IMR-90 (cell line): ENCODE measurements around the gene IER5. TPM values are rescaled to one million over a fixed set of nuclear protein-coding genes. Genes with fewer than 3 reads are reported as not detected.

Source experiments
- ATAC-seq: fragments of 200-7000 bp; cut with Tn5 transposase; 2 replicates; pipeline ENCODE4 v1.9.1; 2020; ENCODE audit warnings: low read depth, mild to moderate bottlenecking, moderate library complexity
- BruUV-seq: library from RNA; stranded (reverse); fragments of 400-500 nt; replicated peaks from 2 replicates; lab custom pipeline; 2021; lab: Mats Ljungman, UMichigan
- CTCF ChIA-PET: fragments of 300-600 bp; formaldehyde crosslinking; extraction: SDS; loops from one replicate; lab custom pipeline; 2021; ENCODE audit warnings: antibody characterized with exemption; lab: Yijun Ruan, JAX
- POLR2A ChIA-PET: fragments of 300-600 bp; sonication (Branson Sonifier 250); formaldehyde crosslinking; loops from one replicate; lab custom pipeline; 2022; ENCODE audit warnings: antibody characterized with exemption; ENCODE audit not compliant: unreplicated experiment; lab: Charles Lee
- DNase-seq: peaks from one replicate; pipeline ENCODE4 v3.0.0; 2013
- H2AFZ ChIP-seq: replicated peaks from 2 replicates; pipeline ENCODE3; 2013; ENCODE audit warnings: low read length, mild to moderate bottlenecking; ENCODE audit not compliant: poor library complexity
- H2AK5ac ChIP-seq: 2 replicates; pipeline ENCODE4 v1.6.1; 2013; ENCODE audit warnings: low read depth, low read length, inconsistent platforms
- H2AK9ac ChIP-seq: replicated peaks from 2 replicates; pipeline ENCODE3; 2013; ENCODE audit warnings: mild to moderate bottlenecking, low read depth, low read length, moderate library complexity; ENCODE audit not compliant: poor library complexity
- H2BK120ac ChIP-seq: 2 replicates; pipeline ENCODE4 v1.6.1; 2013; ENCODE audit warnings: low read depth, low read length, inconsistent platforms
- H2BK15ac ChIP-seq: 3 replicates; pipeline ENCODE4 v1.6.1; 2013; ENCODE audit warnings: low read depth, low read length, inconsistent platforms
- H2BK20ac ChIP-seq: 2 replicates; pipeline ENCODE4 v1.6.1; 2013; ENCODE audit warnings: low read depth, mild to moderate bottlenecking, inconsistent platforms, low read length, moderate library complexity
- H2BK5ac ChIP-seq: 2 replicates; pipeline ENCODE4 v1.6.1; 2013; ENCODE audit warnings: mild to moderate bottlenecking, low read depth, low read length, inconsistent platforms; ENCODE audit not compliant: poor library complexity, severe bottlenecking
- H3K14ac ChIP-seq: replicated peaks from 2 replicates; pipeline ENCODE4 v1.6.1; 2013; ENCODE audit warnings: low read depth, low read length, inconsistent platforms
- H3K18ac ChIP-seq: 2 replicates; pipeline ENCODE4 v1.6.1; 2013; ENCODE audit warnings: low read depth, low read length, control low read depth
- H3K23ac ChIP-seq: 2 replicates; pipeline ENCODE4 v1.6.1; 2013; ENCODE audit warnings: low read depth, low read length, inconsistent platforms
- H3K27ac ChIP-seq: 2 replicates; pipeline ENCODE4 v1.5.1; 2013; ENCODE audit warnings: mild to moderate bottlenecking, control low read depth, low read length; ENCODE audit not compliant: insufficient read depth
- H3K27me3 ChIP-seq: 2 replicates; pipeline ENCODE4 v1.6.1; 2013; ENCODE audit warnings: low read length; ENCODE audit not compliant: control insufficient read depth, insufficient read depth
- H3K36me3 ChIP-seq: 2 replicates; pipeline ENCODE4 v1.6.1; 2013; ENCODE audit warnings: low read length, mixed read lengths; ENCODE audit not compliant: control insufficient read depth, insufficient read depth
- H3K4ac ChIP-seq: 2 replicates; pipeline ENCODE4 v1.6.1; 2013; ENCODE audit warnings: low read depth, low read length, inconsistent platforms
- H3K4me1 ChIP-seq: 2 replicates; pipeline ENCODE4 v1.6.1; 2013; ENCODE audit warnings: low read length, mixed read lengths; ENCODE audit not compliant: control insufficient read depth, insufficient read depth
- H3K4me2 ChIP-seq: 2 replicates; pipeline ENCODE4 v1.6.1; 2013; ENCODE audit warnings: low read depth, mild to moderate bottlenecking, control low read depth, low read length, moderate library complexity
- H3K4me3 ChIP-seq: 2 replicates; pipeline ENCODE4 v1.5.1; 2013; ENCODE audit warnings: low read depth, mild to moderate bottlenecking, control low read depth, low read length, moderate library complexity; ENCODE audit not compliant: insufficient read depth
- H3K56ac ChIP-seq: 2 replicates; pipeline ENCODE4 v1.6.1; 2013; ENCODE audit warnings: low read length, inconsistent platforms; ENCODE audit not compliant: insufficient read depth; ENCODE audit errors: extremely low read depth
- H3K79me1 ChIP-seq, 2 experiments: 2 replicates each; pipeline ENCODE4 v1.6.1; 2013; ENCODE audit warnings: low read length in 2 of 2, inconsistent platforms in 1 of 2, low read depth in 1 of 2
- H3K9ac ChIP-seq: 2 replicates; pipeline ENCODE4 v1.6.1; 2013; ENCODE audit warnings: low read depth, low read length, control low read depth
- H3K9me1 ChIP-seq: 2 replicates; pipeline ENCODE4 v1.6.1; 2013; ENCODE audit warnings: low read length, inconsistent platforms; ENCODE audit not compliant: insufficient read depth
- H3K9me3 ChIP-seq: 2 replicates; pipeline ENCODE4 v1.6.1; 2013; ENCODE audit warnings: low read length; ENCODE audit not compliant: control insufficient read depth, insufficient read depth
- H4K20me1 ChIP-seq: 2 replicates; pipeline ENCODE4 v1.6.1; 2013; ENCODE audit warnings: low read length, inconsistent platforms; ENCODE audit not compliant: insufficient read depth
- H4K5ac ChIP-seq: 2 replicates; pipeline ENCODE4 v1.6.1; 2013; ENCODE audit warnings: mild to moderate bottlenecking, low read depth, low read length, control low read depth
- H4K8ac ChIP-seq, 2 experiments: 2 replicates each; pipeline ENCODE4 v1.6.1; 2013; ENCODE audit warnings: low read depth in 2 of 2, low read length in 2 of 2, control low read depth in 1 of 2, inconsistent platforms in 1 of 2
- H4K91ac ChIP-seq: 2 replicates; pipeline ENCODE4 v1.6.1; 2013; ENCODE audit warnings: low read depth, low read length, inconsistent platforms; ENCODE audit not compliant: insufficient read depth
- BHLHE40 ChIP-seq: fragments of 150-350 bp; IDR thresholded peaks from 2 replicates; pipeline ENCODE4 v1.6.1; 2016; ENCODE audit warnings: mild to moderate bottlenecking, low read depth, low read length
- RCOR1 ChIP-seq: IDR thresholded peaks from 2 replicates; pipeline ENCODE4 v1.6.1; 2012; ENCODE audit warnings: mild to moderate bottlenecking, low read length, improper control_type of control experiment; ENCODE audit not compliant: insufficient replicate concordance
- WGBS, 2 experiments: methylation state at CpG; one replicate each; pipeline versions ENCODE4 v1.1.5 to v1.1.7; 2013; ENCODE audit warnings: missing lambda C conversion rate in 2 of 2; ENCODE audit not compliant: insufficient read length in 1 of 2; ENCODE audit errors: extremely low coverage in 2 of 2; 5-methylcytosine and 5-hydroxymethylcytosine counted together
- dilution Hi-C: fragments of 300-500 bp; cut with HindIII; formaldehyde crosslinking; loops from one replicate; pipeline ENCODE4 v1.14.3; 2018; ENCODE audit warnings: low sequenced_read_pairs; ENCODE audit not compliant: unreplicated experiment
- in situ Hi-C: fragments of 300-500 bp; cut with MboI; formaldehyde crosslinking; loops from 3 replicates; pipeline ENCODE4 v1.14.3; 2019; ENCODE audit warnings: low sequenced_read_pairs, inconsistent platforms, mixed read lengths
- intact Hi-C: fragments of 100-400 bp; cut with micrococcal nuclease; formaldehyde crosslinking; loops from 2 replicates; pipeline ENCODE4 v1.10.0; 2022
- polyA plus RNA-seq, 3 experiments: library from polyadenylated mRNA; depleted of rRNA; stranded (reverse); fragments of >200 nt; gene quantifications; 2 replicates each; pipeline ENCODE4 v1.2.3, GENCODE V29; 2012; ENCODE audit warnings: low replicate concordance in 1 of 3
- total RNA-seq: library from RNA; depleted of rRNA; stranded (reverse); fragments of >200 nt; gene quantifications from 2 replicates; pipeline ENCODE4 v1.2.3, GENCODE V29; 2012

The IER5 gene
- total and polyA plus RNA-seq, 2 of the 4 experiments (the other 2 are of a cell fraction), result 15.8 to 27.1 TPM

DNA sequence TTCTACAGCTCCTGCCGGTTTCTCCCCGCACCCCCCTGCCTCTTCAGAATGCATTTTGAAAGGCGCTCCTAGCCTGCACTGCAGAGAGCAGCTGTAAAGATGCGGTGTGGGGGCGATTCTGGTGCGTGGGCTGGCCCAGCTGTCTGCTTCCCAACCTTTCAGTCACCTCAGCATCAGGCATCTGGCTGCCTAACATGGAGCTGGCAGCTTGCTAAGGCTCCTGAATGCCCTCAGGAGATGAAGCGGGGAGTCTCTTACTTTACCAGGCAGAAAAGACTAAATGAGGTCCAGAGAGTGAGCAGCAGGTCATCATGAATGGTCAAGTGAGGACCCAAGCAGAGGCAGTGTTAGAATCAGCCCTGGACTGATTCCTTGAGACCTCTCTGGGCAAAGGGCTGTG is 8.7 kb downstream of the IER5 start:
- intact Hi-C loops (no loop called here), in situ Hi-C loops (loop anchor here (5.0 kb wide), 1 partner anchor 40 kb away; no protein-coding TSS in a partner anchor)
- H3K79me1 ChIP-seq, result peaks cover 13 to 65% of the 10 kb centered on the region in 2 experiments; a peak in 3 of 4 replicates

More for the DNA sequence above, 8.7 kb downstream of the IER5 start:
- no peaks in the 10 kb centered on the region for H3K36me3 ChIP-seq
- no peak overlapping the region for H2AFZ ChIP-seq
- no peak overlapping the region for H4K5ac ChIP-seq
- TF ChIP-seq BHLHE40 (0 out of 2 replicates have a peak, but pooled peaks have one; percentile 4), RCOR1 (no peak)
- no TSS peak for BruUV-seq
- H4K8ac ChIP-seq, result peak overlapping the region in 1 of 2 experiments; percentile 37; a peak in 1 of 4 replicates
- ATAC-seq (no peak), DNase-seq (peak; percentile 61)
- H3K9me3 ChIP-seq, result no peaks in the 10 kb centered on the region
- H3K4me3 ChIP-seq, result no peak overlapping the region
- H4K20me1 ChIP-seq, result peaks cover 27% of the 10 kb centered on the region
- no peaks in the 10 kb centered on the region for H3K27me3 ChIP-seq
- peak overlapping the region; percentile 91 for H2AK5ac ChIP-seq
- no peak overlapping the region for H4K91ac ChIP-seq
- ChIA-PET CTCF (interaction anchor here (0.5 to 2.6 kb wide), 2 partner anchors 45 to 582 kb away, joined by 3 to 11 read pairs; no protein-coding TSS in a partner anchor), POLR2A (no interaction called here)
- no peak overlapping the region for H3K9ac ChIP-seq
- H3K14ac ChIP-seq, result peak overlapping the region; percentile 67
- peak overlapping the region; percentile 50 for H3K23ac ChIP-seq
- dilution Hi-C loops, result no loop called here
- H2BK15ac ChIP-seq, result peak overlapping the region; percentile 75; the same call in 2 of the 3 replicates
- peaks cover 29% of the 10 kb centered on the region for H3K9me1 ChIP-seq
- WGBS, 2 experiments, result 60% methylated on average over 2 of the region's 7 CpGs; no CpG with 5 or more reads in 1 of the 2 experiments
- no peak overlapping the region for H3K56ac ChIP-seq
- peak overlapping the region; percentile 79 for H3K4ac ChIP-seq
- H3K18ac ChIP-seq, result 0 out of 2 replicates have a peak overlapping the region, but pooled peaks have one; percentile 34
- H3K4me2 ChIP-seq, result no peak overlapping the region
- 0 out of 2 replicates have a peak overlapping the region, but pooled peaks have one; percentile 17 for H3K27ac ChIP-seq
- peak overlapping the region; percentile 43; the same call in 1 of the 2 replicates for H2BK20ac ChIP-seq
- H2AK9ac ChIP-seq, result no peak overlapping the region
- peaks cover 42% of the 10 kb centered on the region for H3K4me1 ChIP-seq
- H2BK120ac ChIP-seq, result peak overlapping the region; percentile 77
- no peak overlapping the region for H2BK5ac ChIP-seq
